Fibroblast of skin of right quadriceps (primary cell): ENCODE measurements around the gene MID2.
"Not testable (repeated sequence)": the region's sequence is repeated elsewhere in the genome, so short reads cannot be mapped to it uniquely, and the experiment has no call there.

Experiments used
- DNase-seq: peaks from one replicate; pipeline ENCODE4 v3.0.0-alpha.2; 2013

MID2 gene, protein sequence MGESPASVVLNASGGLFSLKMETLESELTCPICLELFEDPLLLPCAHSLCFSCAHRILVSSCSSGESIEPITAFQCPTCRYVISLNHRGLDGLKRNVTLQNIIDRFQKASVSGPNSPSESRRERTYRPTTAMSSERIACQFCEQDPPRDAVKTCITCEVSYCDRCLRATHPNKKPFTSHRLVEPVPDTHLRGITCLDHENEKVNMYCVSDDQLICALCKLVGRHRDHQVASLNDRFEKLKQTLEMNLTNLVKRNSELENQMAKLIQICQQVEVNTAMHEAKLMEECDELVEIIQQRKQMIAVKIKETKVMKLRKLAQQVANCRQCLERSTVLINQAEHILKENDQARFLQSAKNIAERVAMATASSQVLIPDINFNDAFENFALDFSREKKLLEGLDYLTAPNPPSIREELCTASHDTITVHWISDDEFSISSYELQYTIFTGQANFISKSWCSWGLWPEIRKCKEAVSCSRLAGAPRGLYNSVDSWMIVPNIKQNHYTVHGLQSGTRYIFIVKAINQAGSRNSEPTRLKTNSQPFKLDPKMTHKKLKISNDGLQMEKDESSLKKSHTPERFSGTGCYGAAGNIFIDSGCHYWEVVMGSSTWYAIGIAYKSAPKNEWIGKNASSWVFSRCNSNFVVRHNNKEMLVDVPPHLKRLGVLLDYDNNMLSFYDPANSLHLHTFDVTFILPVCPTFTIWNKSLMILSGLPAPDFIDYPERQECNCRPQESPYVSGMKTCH

DNA sequence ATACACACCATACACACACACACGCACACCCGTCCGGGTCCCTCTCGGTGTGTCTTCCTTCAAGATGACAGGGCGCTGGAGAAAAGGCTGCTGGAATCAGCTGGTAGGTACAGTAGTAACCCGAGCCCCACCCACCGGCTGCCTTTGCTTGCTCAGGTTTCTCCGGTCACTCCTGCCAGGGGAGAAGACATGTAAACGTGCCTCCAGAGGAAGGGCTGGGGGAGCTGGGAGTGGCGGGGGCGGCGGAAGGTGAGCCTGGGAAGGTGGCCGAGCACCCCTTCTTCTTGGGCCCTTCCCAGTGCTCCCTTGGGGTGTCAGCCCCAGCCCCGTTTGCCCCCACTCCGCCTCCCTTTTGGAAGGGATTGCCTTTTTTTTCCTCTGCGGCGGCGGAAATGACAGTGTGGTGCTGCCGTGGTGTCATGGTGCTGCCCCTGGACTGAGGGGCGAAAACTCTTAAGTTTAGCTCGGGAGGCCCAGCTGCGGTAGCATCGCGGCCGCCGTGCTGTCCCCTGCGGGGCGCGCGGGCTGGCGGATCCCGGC lies at the start of gene MID2:
MID2 (plus strand) TSS at position 169 of the 540 bp plus-strand sequence. CDS start 561 bp downstream, outside the sequence.
- peak; percentile 35 for DNase-seq

DNA sequence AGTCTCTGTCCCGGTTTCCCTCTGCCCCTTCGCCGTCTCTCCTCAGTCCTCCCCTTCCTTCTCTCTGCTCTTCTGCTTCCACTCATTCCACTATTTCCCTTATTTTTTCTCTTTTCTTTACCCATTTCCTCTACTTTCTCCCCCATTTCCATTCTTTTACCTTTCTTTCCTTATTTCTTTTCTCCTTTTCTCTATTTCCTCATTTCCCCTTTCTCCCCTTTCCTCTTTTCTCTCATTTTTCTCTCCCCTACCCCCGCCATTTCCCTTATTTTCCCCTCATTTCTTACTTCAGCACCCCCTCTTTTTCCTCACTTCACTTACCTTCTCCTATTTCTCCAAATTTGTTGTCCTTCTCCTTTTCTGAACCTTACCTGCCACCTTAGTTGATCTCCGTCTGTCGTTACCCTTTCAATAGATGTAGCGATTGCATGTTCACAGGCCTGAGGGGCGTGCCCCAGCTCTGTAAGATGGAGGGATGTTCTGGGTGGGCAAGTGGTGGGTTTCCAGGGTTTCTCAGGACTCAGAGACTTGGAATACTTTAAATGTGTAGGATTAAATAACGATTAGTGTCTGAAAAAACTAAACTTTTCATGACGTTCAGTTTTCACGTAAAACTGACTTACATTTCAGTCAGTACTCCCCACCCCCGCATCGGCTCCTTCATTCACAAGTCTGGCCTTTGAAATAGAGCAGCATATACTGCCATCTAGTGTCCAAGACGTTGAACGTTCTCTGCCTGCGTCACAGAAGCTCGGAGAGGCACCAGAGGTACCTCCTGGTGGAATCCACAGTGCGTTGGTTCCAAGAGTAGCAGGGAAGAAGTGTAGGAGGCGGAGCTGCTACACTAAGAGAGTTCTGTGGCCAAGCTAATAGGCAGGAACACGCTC lies 48.8 kb upstream of the MID2 start:
- peak; percentile 80 for DNase-seq

DNA sequence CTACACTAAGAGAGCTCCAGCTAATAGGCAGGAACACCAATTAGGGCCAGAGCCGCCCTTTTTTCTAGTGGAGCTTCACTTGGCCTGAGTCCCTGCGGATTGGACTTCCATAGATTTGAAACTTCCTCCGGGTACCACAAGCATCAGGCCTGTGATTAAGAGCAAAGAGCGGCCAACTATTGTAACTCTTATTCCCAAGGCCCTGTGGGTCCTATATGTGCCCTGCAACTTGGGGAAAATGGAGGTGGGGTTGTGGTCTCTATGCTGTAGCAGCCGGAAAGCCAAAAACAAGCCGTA lies 48.2 kb upstream of the MID2 start, which contains the start of gene NCBP2L:
NCBP2L (plus strand) TSS at position 198 of the 297 bp plus-strand sequence. CDS start 16,488 bp downstream, outside the sequence.
- no peak for DNase-seq

DNA sequence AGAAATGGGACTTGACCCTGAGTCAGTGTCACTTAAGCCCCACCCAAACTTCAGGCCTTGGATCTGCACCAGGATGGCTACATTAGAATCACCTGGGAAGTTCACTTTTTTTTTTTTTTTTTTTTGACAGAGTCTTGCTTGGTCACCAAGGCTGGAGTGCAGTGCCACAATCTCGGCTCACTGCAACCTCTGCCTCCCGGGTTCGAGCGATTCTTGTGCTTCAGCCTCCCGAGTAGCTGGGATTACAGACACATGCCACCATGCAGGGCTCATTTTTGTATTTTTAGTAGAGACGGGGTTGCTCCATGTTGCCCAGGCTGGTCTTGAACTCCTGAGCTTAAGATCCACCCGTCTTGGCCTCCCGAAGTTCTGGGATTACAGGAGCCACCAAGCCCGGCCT lies 45.1 kb upstream of the MID2 start:
- no peak for DNase-seq

DNA sequence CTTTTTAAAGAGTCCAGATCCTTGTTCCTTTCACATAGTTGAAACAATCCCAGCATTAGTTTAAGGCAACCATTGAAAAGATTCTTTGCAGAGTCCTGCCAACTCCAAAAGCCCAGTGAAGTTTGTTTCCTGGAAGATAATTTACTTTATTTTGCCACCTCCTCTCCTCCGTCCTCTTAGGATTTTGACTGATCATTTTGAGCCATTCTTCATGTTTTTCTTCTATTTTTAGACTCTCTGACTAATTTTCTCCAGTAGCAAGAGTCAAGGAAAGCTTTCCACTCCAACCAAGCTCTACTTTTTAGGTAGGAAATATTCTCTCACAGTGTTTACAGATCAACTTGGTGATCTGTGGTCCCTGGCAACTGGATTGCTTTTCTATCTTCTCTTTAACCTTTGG lies 37.8 kb upstream of the MID2 start:
- no peak for DNase-seq

DNA sequence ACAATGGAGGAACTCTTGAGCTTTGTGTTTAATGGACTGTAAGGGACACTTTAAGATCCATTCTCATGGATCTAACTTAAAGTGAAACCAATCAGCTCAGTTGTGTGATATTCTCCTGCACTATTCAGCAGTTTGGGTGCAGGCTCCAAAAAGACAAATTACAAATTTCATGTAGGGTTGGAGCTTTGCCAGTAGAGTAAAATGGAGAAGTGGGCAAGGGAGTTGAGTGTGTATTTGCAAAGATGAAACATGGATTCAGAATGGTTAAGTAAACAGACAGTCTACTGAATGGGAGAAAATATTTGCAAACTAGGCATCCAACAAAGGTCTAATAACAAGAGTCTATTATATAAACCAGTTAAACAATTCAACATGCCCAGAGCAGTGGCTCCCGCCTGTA lies 21.2 kb upstream of the MID2 start:
- no peak for DNase-seq

DNA sequence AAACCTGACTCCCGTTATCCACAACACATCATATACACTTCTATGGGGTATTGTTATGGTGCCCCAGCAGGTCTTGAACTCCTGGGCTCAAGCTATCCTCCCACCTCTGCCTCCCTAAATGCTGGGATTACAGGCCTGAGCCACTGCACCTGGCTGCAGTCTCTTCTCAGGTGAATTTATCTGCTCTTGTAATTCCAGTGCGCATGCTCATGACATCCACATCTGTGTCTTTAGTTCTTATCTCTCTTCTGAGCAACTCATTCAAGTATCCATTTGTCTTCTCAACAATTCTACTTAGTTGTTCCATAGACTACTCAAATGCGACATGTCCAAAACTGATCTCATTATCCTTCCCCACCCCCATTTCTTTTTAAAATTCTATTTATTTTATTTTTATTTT lies 20.5 kb upstream of the MID2 start:
- no peak for DNase-seq

DNA sequence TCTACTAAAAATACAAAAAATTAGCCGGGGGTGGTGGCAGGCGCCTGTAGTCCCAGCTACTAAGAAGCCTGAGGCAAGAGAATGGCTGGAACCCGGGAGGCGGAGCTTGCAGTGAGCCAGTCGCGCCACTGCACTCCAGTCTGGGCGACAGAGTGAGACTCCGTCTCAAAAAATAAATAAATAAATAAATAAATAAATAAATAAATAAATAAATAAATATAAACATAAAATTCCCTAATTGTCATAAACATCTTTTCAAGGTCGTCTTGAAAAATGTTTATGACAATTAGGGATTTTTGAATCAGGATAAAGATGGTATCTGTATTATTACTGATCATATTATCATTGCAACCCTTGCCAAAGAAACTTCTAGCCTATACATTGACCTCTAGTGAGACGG lies 15.6 kb upstream of the MID2 start:
- not testable (repeated sequence) for DNase-seq

DNA sequence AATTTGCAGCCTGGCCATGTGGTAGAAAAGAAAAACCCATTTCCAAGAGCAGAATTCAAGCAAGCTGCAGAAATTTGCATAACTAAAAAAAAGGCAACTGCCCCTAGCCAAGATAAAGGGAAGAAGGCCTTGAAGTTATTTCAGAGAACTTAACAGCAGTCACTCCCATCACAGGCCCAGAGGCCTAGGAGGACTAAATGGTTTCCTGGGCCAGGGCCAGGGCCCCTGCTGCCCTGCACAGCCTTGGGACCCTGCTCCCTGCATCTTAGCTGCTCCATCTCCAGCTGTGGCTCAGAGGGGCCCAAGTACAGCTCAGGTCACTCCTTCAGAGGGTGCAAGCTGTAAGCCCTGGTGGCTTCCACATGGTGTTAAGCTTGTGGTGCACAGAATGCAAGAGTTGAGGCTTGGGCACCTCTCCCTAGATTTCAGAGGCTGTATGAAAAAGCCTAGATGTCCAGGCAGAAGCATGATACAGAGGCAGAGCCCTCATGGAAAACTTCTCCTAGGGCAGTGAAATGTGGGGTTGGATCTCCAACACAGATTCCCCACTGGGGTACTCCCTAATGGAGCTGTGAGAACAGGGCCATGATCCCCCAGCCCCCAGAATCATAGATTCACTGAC lies 6.7 kb upstream of the MID2 start:
- DNase-seq = no peak

DNA sequence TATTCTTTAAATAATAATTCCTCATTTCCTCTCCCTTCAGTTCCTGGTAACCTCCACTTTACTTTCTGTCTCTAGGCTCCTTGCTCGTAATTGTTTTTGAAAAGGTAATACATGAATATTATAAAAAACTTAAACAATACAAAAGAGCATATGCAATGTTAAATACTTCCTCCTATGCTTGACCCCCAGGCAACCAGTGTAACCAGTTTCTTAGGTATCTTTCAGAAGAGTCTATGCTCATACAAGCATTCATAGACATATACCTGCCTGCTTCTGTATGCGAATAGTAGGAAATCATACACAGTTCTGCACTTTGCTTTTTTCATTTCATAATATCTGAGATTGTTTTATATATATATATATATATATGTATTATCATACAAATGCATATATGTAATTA lies 2.6 kb upstream of the MID2 start:
- no peak for DNase-seq

DNA sequence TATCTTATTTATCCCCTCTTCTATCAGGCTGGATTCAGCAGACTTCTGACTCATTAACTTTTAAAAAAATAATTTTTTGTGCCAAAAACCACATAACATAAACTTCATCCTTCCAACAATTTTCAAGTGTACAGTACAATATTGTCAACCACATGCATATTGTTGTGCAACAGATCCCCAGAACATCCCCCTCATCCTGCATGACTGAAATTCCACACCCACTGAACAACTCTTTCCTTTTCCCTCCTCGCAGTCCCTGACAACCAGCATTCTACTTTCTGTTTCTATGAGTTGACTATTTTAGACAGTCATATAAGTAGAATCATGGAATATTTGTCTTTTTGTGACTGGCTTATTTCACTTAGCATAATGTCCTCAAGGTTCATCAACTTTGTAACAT lies 2.2 kb upstream of the MID2 start:
- DNase-seq = peak; percentile 75

DNA sequence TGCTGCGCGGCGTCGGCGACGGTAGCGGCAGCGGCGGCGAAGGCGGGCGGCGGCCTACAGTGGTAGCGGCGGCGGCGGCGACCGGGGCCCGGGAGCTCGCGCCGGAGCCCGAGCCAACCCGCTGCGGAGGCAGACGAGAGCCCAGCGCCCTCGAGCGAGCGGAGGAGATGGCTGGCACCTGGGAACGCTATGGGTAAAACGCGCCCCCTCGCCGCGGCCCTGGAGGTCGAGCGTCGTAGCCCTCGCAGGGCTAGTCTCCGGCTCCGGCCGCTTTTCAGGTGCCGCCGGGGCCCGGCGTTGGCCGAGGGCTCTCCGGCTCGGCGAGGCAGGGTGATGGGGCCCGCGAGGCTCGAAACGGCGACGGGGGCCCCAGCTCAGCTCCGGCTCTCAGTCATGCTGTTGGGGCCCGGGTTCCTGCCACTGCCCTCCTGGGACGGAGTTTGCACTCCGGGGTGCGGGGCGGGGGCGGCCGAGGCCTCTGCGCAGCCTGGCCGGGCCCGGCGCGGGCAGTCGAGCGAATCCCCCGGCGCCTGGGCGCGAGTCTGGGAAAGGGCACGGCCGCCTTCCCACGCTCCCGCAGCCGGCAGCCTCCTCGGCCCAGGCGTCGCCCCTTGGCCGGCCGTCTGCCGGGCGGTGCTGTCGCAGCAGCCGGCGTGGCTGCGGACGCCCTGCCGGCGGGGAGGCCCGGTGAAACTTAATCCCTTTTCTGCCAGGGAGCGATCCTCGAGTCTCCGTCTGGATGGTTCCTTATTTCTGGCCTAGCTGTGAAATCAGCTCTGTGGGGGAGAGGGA lies 768 bp downstream of the MID2 start:
- DNase-seq = peak; percentile 42

DNA sequence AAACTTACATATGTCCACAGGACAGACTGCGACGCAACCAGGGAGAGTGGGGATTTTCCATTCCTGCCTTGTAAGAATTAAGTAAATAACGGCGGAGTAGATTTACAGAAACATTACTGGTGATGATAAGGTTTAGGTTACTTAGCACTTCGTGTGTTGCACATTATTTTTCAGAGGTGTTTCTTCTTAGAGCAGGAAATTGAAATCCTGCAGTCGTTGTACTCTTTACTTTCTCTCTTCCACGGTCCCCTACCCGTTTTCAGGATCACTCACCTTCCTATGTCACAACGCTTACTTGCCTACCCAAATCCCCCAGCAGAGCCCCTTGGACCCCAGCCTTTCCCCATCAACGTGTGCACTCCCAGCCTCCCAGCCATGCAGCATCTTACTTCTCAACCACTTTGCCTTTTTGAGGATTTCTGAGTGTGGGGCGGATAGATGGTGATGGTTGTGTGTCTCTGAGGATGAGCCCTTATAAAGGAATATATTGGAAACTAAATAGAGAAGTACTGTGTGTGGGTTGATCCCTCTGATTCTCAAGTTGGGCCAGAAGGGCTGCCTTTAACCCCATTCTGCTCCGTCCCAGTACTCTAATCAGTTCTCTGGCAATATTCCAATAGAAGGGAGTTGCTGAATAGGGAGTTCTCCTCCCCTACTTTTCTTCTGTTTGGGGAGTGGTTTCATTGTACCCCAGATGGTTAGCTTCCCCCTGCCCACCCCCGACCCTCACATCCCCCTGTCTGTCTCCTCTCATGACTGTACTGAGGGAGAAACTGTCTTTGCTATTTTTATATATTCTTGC lies 1.6 kb downstream of the MID2 start:
- peak; percentile 1 for DNase-seq

DNA sequence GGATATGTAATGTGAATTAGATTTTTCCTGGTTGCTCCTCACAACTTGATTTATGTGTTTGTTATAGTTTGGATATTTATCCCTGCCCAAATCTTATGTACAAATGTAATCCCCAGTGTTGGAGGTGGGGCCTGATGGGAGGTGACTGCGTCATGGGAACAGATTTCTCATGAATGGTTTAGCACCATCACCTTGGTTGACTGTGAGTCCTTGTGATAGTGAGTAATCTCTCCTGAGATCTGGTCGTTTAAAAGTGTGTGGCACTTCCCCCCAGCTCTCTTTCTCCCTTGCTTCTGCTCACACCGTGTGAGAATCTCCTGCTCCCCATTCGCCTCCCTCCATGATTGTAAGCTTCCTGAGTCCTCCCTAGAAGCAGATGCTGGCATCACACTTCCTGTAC lies 2.2 kb downstream of the MID2 start:
- DNase-seq = no peak

DNA sequence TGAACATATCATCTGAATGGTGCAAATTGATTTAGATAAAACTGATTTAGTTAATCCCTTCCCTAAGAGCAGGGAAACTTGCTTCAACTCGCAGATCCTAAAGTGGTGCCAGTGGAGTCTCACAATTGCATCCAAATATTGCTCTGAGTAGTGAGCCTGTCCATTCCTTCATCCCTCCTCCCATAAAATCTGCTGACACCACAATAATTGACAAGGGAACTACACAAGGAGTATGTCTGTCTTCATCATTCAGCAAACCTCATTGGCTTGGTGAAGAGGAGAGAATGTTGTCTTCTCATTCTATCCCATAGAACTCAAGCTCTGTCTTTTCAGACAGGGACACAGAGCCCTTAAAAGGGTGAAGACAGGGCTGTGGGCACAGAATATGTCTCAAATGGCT lies 4.2 kb downstream of the MID2 start:
- DNase-seq = no peak

DNA sequence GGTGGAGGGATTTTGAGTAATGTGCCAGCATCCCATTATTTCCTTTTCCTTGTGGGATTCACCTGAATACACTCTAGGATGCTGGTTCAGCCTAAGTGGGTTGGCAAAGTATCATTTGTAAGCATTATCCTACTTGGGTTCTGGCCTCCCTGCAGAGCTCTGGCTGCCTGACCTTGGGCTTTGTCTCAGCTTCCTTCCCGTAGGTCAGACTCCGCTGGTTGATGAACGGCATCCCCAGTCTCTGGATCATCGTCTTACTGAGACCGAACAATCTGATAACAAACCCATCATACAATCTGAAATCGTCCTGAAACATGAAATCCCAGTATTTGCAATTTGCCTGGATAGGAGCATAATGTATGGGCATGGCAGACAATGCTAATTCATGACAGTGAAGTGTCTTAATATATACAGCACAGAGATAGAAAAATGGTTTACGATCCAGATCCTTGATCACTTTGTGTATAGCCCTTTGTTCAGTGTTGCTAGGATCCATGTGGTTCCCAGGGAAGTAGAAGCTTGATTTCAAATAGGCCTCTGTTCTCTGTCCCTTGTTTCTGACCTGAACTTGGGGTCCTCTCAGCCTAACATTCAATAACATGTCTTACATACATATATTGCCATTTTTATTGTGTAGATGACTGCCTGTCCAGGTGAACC lies 5.5 kb downstream of the MID2 start:
- no peak for DNase-seq

DNA sequence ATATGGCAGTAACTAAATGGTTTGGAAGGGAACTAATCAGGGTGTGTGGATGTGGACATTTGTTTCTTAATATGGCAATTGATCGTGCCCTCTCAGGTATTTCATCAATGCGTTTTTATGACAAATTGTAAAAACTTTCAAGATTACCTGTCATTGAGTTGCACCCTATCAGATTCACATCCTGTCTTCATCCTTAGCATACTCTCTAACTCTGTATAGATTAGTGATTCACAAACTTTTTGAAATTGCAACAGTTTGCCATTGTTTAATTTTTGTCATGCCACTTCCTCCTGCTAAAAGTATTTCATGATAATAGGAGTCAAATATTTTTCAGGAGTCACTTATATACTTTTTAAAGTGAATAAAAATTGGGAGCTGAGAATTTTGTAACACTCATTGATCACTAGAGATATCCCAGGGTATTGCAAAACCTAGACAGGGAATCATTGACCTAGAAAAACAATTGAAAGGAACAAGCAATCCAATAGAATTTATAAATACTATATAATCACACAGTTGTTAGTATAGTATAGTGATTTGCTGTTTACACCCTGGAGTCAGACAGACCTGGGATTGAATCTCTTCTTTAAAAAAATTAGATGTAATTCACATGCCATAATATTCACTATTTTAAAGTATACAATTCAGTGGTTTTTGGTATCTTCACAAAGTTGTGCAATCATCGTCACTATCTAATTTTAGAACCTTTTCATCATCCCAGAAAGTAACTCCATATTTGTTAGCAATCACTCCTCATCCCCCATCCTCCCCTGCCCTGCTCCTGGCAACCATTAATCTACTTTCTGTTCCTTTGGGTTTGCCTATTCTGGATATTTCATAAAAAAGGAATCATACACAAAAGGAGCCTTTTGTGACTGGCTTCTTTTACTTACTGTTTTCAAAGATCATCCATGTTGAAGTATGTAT lies 8.9 kb downstream of the MID2 start:
- DNase-seq = no peak

DNA sequence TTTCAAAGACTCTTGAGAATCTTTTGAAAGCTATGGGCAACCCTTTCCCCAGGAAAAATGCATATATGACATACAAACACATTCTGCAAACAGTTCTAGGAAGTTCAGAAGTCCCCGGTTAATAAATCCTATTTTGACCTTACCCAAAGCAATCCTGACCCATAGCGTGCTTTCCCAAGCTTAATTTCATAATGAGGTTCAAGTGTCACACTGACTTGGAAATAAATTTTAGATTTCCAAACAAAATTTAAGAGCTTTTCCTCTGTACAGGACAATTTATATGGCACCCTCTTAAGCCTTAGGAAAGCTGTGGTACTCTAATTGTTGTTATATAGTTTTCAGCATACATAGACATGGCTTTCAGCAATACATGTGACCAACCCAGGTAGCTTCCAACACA lies 11.3 kb downstream of the MID2 start:
- DNase-seq = no peak

DNA sequence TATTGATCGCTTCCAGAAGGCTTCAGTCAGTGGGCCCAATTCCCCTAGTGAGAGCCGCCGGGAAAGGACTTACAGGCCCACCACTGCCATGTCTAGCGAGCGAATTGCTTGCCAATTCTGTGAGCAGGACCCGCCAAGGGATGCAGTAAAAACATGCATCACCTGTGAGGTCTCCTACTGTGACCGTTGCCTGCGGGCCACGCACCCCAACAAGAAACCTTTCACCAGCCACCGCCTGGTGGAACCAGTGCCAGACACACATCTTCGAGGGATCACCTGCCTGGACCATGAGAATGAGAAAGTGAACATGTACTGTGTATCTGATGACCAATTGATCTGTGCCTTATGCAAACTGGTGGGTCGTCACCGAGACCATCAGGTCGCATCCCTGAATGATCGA lies 15.3 kb downstream of the MID2 start:
- no peak for DNase-seq
